HG03378 (cell line): ENCODE data around the gene HOATZ.

Experiments used
- ATAC-seq: cut with Tn5 transposase; IDR thresholded peaks from one replicate; pipeline ENCODE4 v1.9.1; 2021; ENCODE audit warnings: mild to moderate bottlenecking, moderate library complexity; ENCODE audit not compliant: unreplicated experiment

Gene HOATZ

GRCh38 chr11:111574373-111575225 is 60.0 kb downstream of the HOATZ start:
- ATAC-seq: no peak

- no peak for ATAC-seq
Measured at GRCh38 chr11:111575740-111576139, 61.2 kb downstream of the HOATZ start.

- ATAC-seq: no peak
Measured at GRCh38 chr11:111577821-111578220, 63.2 kb downstream of the HOATZ start.

- ATAC-seq: no peak
Measured at GRCh38 chr11:111581341-111581740, 66.8 kb downstream of the HOATZ start.

- no peak for ATAC-seq
Measured at GRCh38 chr11:111582163-111582562, 67.6 kb downstream of the HOATZ start.

- no peak for ATAC-seq
Measured at GRCh38 chr11:111582881-111583280, 68.3 kb downstream of the HOATZ start.

- no peak for ATAC-seq
Measured at GRCh38 chr11:111585371-111585770, 70.8 kb downstream of the HOATZ start.

- no peak for ATAC-seq
Measured at GRCh38 chr11:111586388-111586831, 71.8 kb downstream of the HOATZ start.
